T-helper 22 cell (primary cell): Measurements from ENCODE around the gene NUF2.
"Not testable (repeated sequence)": the region's sequence is repeated elsewhere in the genome, so short reads cannot be mapped to it uniquely, and the experiment has no call there.

Source experiments
- DNase-seq: peaks from one replicate; pipeline ENCODE4 v3.0.0-alpha.2; 2020; ENCODE audit warnings: low read depth

The NUF2 gene

DNA sequence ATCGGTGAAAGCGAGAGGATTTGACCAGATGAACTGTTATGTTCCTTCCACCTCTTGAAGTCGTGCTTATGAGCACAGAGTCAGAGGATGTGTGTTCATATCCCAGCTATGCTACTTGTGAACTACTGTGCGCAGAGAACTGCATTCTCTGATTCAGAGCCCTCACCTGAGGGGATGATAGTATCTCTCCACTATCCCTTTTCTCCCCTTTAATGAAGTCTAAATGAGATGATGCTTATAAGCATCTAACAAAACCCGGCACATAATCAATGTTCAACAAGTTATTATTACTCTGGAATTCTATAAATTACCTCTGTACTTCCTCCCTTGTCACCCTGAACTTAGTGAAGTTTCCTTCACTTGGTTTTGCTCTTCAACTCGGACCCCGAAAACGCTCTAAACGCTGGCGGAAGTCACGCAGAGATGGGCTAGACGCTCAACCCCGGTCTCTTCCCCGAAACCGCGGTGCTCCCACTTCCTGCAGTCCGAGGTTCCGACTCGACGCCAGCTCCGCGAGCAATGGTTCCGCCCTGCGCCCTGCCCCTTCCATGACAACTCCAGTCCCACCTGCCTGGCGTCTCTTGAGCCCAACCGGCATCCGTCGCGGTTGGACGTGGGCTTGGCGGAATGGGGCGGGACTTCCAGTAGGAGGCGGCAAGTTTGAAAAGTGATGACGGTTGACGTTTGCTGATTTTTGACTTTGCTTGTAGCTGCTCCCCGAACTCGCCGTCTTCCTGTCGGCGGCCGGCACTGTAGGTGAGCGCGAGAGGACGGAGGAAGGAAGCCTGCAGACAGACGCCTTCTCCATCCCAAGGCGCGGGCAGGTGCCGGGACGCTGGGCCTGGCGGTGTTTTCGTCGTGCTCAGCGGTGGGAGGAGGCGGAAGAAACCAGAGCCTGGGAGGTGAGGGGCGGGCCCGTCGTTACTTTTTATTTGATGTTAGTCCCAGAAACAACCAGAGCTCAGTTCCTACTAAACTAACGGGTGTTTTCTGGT, at the start of gene NUF2:
Gene NUF2, plus strand, starts transcription at position 644 of the 995 bp plus-strand sequence. CDS start 4,098 bp downstream, outside the sequence.
- peak; percentile 93 for DNase-seq

DNA sequence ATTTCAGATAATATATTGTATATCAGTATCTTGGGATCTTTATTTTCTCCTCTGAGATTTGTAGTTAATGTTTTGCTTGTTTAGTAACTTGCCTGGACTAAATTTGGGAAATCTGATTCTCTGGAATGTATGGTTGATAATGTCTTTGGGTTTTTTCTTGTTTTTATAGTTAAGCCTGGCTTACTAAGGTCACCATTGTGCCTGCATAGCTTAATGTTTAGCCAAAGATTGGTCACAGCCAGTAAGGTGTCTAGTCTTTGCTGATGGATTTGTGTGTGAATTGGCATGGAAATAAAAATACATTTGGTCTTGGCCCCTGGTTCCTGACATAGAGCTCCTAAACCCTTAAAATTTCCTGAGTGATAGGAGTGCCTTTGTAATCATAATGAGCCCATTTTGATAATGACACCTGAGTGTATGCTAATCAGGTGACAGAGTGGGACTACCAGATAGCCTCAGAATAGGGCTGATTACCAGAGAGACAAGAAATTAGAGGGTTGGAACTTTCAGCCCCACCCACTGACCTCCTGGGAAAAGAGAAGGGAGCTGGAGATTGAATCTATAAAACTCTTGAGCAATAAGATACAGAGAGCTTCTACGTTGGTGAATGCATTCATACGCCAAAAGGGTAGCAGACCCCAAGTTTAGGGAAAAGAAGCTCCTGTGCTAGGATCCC, 47.9 kb upstream of the NUF2 start:
- no peak for DNase-seq

DNA sequence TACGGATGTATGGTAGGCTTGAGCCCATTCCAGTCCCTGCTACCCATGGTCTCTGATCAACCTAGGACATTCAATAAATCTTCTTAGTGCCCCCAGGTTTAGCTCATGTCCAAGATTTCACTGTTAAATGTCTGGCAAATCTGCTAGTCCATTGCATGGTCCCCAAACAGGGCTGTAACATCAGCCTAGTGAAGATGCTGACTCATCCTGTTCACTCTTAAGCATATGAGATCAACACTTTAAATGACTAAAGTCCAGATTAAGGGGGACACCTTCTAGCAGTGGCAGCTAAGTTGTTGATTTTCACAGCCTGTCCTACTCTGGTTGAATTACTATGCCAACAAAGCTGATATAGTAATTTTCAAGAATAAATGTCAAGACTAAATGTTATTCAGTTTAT, 46.5 kb upstream of the NUF2 start:
- no peak for DNase-seq

DNA sequence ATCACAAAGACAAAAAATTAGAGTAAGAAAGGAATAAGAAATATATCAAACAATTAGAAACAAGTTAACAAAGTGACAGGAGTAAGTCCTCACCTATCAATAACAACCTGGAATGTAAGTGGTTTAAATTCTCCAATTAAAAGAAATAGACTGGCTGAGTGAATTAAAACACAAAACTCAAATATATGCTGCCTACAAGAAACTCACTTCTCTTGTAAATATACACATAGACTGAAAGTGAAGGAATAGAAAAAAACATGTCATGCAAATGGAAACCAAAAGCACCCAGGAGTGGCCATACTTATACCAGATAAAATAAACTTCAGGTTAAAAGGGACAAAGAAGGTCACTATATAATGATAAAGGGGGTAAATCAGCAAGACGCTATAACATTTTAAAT, 43.2 kb upstream of the NUF2 start:
- no peak for DNase-seq

DNA sequence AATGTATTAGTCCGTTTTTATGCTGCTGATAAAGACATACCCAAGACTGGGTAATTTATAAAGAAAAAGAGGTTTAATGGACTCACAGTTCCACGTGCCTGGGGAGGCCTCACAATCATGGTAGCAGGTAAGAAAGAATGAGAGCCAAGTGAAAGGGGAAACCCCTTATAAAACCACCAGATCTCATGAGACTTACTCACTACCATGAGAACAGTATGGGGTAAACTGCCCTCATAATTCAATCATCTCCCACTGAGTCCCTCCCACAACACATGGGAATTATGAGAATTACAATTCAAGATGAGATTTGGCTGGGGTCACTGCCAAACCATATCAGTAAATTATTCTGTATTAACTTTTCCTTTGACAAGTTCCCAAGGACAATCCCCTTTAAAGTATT, 36.9 kb upstream of the NUF2 start:
- DNase-seq = not testable (repeated sequence)

DNA sequence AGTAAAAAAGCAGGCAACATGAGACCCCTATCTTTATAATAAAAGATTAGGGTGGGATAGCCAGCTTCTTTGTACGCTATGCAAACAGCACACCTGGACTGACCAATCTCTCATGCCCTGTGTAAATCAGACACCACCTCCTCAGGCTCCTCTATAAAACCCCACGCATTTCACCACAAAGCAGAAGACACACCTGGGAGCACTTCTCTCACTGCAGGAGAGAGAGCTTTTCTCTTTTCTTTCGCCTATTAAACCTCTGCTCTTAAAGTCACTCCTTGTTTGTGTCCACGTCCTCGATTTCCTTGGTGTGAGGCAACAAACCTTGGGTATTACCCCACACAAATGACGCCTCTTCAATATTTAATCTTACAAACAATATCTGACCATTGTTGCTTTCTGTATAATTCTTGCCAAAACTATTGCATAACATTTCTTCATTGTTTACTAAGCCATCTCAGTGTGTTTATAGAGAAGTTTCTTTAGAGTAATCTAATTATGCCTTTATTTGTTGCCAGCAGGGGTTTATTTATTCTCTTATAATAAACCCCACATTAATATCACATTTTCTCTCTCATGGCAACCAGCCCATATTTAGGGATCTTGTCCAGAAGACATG, 31.6 kb upstream of the NUF2 start:
- no peak for DNase-seq

DNA sequence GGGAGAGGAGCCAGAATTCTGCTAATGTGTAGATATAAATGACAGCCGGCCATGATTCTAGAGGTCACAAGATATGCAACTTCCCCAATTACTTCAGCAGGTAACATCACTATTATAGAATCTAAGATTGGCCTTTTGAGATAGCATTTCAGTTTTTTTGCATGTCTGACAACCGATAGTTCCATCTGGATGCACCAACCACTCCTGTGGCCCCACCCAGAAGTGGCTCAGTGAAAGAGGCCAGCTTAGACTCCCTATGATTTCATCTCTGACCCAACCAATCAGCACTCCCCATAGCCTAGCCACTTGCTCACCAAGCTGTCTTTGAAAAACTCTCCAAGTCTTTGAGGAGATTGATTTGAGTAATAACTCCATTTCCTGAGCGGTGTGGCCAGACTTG, 30.3 kb upstream of the NUF2 start:
- DNase-seq = no peak

DNA sequence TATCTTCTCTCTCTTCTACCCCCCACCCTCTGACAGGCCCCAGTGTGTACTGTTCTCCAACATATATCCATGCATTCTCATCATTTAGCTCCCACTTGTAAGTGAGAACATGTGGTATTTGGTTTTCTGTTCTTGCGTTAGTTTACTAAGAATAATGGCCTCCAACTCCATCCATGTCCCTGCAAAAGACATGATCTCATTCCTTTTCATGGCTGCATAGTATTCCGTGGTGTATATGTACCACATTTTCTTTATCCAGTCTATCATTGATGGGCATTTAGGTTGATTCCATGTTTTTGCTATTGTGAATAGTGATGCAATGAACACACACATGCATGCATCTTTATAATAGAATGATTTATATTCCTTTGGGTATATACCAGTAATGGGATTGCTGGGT, 29.6 kb upstream of the NUF2 start:
- DNase-seq = not testable (repeated sequence)

DNA sequence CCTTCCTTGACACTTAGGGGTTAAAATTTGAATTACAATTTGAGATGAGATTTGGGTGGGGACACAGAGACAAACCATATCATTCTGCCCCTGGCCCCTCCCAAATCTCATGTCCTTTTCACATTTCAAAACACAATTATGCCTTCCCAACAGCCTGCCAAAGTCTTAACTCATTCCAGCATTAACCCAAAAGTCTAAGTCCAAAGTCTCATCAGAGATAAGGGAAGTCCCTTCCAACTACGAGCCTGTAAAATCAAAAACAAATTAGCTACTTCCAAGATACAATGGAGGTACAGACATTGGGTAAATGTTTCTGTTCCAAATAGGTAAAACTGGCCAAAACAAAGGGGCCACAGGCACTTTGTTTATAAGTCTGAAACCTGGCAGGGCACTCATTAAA, 28.3 kb upstream of the NUF2 start:
- DNase-seq = not testable (repeated sequence)

DNA sequence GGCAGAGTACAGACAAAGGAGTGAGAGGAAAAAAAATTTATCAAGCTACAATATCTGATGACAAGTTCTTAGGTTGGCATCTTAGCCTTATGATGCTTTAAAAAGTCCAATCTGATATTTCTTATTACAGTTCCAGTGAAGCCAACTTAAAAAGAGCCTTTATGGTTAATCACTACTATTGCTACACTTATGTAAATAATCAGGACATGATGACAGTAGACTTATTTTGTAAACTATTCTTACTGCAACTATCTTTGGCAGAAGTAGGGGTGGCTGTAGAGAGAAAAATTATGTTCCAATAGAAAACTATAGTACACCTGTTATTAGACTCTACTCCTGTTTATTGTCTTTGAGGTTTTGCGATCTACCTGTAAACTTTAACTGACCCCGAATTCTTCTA, 25.8 kb upstream of the NUF2 start:
- DNase-seq = no peak

DNA sequence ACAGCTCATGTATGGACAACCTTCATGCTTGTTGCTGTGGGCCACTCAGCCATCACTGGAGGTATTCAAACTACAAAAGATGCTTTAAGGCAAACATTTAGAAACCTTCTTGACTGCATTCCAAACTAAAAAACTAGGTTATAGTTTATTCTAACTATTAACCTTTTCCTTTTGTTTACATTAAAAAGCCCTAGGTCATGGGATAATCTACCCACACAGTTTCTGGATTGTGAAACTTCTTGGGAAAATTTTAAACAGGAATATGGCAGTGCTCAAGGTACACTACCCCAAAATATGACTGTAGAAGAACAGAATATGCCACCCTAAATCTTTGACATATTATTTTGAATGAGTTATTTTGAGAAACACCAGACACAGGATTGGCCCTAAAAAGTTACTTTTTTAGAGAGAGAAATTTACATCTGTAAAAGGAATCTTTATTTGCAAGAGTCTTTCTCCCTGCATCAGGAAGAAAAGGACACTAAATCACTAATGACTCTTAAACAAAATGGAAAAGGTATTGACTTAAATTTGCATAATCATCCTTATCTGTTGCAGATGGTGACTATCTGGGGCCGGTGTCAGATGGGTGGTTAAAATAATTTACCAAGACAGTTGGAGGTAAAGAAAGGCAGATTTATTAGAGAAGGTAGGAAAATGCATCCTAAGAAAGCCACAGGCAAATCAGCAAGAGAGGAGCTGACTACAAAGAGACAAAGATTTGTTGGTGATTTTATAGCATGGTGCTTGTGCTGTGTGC, 25.1 kb upstream of the NUF2 start:
- DNase-seq = no peak

DNA sequence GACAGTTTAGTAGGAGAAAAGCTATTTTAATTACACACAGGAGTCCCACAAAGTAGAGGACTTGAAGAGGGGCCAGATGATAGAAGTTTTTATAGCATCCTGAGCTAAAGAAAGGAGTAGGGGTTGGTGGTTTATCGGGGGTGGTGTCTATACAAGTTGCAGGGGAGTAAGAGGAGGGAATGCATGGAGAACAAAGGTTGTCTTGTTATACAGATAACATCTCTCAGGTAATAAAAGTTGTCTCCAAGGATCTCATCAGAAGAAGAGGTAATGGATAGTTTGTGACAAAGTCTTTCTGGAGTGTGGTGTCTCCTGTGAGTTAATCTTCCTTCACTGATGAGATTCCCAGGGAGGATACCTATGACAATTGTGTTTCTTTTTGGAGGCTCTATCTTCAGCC, 23.4 kb upstream of the NUF2 start:
- DNase-seq = no peak

DNA sequence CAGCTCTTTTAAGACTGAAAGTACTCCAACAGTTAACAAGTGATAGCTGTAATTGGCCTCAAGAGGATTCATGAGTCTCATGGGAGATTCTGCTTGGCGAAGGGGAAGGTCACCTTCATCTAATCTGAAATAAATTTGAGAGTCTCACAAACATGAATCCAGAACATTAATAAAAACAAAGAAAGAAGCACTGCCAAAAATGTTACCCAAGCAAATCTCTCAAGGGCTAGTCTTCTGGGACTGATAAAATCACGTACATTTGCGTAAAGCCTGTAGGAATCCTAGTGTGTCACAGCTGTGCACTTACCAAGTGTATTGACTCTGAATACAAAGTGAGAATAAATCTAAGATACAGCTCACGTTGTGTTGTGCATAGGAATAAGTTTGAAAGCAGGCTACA, 21.2 kb upstream of the NUF2 start:
- no peak for DNase-seq

DNA sequence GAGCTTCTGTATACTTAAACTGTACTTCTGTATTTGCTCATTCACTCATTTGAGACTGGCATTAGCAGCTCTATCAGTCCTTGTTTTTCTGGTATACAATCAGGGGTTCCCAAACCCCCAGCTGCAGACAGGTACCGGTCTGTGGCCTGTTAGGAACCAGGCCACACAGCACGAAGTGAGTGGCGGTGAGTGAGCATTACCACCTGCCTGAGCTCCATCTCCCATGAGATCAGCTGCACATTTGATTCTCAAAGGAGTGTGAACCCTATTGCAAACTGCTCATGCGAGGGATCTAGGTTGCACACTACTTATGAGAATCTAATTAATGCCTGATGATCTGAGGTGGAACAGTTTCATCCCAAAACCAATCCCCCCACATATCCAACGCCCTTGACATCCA, 18.2 kb upstream of the NUF2 start:
- no peak for DNase-seq

DNA sequence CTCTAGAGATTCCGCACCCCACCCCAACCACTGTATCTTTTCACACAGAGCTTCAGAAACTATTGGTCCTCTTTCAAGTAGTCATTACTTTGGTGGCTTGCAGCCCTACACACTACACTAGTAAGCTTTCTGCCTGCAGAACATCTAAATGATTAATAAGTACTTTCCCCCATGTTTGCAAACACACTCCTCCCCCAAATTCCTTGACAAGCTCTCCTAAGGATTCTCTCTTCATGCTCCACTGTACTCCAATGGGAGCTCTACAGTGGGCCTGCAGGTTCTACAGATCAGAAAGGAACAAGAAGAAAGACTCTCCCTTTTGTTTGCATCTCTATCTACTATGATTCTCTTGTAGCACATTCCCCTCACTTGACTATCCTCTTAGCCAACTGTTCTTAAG, 16.3 kb upstream of the NUF2 start:
- no peak for DNase-seq

DNA sequence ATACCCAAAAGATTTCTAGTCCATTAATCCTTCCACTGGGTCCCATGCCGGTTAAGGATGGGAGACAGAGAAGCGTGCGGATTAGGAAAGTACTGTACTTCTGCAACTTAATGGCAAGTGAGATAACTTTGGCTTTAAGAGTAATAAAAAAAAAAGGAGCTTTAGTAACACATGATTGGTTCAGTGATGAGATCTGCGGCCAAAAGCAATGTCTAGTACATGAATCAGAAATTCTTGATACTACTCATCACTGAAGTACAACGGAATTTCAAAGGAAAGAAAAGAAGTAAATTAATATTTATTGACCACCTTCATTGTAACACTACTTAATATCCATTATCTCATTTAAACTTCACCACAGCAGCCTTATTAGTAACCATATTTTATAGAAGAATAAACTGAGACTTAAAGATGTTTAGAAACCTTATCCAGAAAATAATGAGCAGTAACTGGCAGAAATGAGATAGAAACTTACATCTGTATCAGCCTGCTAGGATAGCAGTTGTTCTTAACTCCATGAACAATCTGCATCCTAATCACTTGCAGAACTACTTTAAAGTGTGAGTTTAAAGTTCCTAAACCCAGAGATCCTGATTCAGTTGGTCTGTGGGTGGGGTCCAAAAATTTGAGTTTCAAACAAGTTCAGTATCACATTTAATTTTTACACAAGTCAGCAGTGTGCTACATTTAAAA, 14.1 kb upstream of the NUF2 start:
- no peak for DNase-seq

DNA sequence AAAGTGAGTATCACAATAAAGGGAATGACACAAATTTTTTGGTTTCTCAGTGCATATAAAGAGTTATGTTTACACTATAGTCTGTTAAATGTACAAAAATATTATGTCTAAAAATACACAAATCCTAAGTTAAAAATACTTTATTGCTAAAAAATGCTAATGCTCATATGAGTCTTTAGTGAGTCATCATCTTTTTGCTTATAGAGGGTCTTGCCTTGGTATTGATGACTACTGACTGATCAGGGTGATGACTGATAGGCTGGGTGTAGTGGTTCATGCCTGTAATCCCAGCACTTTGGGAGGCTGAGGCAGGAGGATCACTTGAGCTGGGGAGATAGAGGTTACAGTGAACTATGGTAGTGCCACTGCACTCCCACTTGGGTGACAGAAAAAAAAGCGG, 12.9 kb upstream of the NUF2 start:
- no peak for DNase-seq

DNA sequence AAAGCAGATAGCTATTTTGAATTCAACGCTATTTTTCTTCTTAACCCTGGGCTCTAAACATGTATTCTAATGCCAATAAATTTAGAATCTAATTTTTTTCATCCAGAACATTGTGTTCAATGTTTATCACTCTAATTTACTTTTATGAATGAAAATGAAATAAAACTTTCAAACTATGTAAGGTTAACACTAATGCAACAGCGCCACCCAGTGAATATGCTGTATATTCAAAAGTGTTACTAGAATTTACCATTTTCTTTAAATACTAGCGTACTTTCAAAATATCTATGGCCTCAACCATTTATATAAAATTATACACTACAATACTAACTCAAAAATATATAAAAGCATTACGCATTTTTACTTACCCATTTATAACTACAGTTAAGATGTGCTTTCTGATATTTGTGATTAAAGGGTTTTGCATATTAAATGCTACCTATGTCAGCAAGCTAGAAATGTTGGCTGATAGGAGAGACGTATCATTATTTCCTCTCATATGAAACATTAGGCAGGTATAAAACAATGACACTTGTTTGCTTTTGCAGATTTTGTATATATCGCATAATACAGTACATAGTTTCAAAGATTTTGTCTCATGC, 5.9 kb upstream of the NUF2 start:
- DNase-seq = no peak

DNA sequence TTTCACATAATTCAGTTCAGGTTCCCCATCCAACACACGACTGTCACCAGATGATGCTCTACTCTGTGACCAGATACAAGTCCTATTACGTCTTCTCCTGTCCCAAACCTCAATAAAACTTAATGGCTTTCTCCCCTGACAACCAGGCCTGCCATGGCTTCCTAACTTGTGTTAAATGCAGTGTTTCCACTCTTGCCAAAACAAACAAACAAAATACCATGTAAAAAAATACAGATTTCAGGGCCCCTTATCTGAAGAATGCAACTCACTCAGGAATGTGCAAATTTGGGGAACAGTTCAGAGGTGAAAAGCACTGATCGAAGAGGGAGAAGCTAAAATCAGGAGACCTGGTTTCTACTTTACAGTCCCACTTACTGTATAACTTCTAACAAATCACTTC, 863 bp upstream of the NUF2 start:
- no peak for DNase-seq

DNA sequence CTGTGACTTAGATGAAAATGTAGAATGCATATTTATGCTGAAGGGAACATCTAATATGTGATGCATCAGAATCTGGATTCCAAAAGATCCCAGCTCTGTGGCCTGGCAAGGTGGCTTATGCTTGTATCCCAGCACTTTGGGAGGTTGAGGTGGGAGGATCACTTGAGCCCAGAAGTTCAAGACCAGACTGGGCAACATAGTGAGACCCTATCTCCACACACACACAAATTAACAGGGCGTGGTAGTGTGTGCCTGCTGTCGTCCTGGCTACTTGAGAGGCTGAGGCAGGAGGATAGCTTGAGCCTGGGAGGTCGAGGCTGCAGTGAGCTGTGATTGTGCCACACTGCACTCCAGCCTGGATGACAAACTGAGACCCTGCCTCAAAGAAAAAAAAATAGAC, 1.6 kb downstream of the NUF2 start:
- not testable (repeated sequence) for DNase-seq

DNA sequence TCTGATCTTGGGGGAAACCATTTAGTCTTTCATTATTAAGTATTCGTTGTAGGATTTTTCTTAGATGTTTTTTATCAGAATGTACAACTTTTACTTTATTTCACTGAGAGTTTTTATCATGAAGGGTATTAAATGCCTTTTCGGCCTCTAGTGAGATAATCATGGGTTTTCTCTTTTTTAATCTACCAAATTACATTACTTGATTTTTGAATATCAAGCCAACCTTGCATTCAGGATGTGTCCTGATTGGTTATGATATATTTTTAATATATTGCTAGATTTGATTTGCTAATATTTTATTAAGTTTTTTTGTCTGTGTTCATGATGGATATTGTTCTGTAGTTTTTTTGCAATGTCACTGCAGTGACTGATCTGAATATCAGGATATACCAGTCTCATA, 9.4 kb downstream of the NUF2 start:
- DNase-seq = no peak
